ENCODE data around the gene LRP1B.

DNA sequence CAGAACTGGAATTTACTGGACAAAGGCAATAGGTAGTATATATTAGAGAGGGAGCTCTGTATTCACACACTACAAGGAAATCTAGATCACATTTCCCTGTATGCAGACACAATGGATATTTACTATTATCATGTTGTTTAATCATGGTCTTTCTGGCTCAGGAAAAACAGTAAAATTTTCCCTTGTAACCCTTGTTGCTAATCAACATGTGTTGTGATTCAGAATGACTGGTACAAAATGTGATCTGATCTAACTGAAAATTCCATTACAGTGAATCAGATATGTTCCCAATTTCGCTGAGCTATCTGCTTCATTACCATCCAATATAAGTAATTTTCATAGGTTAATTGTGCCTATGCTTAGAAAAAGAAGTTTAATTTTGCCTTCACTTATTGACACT, 1109.7 kb downstream of the LRP1B start:
- TF ChIP-seq, protein P1, sequence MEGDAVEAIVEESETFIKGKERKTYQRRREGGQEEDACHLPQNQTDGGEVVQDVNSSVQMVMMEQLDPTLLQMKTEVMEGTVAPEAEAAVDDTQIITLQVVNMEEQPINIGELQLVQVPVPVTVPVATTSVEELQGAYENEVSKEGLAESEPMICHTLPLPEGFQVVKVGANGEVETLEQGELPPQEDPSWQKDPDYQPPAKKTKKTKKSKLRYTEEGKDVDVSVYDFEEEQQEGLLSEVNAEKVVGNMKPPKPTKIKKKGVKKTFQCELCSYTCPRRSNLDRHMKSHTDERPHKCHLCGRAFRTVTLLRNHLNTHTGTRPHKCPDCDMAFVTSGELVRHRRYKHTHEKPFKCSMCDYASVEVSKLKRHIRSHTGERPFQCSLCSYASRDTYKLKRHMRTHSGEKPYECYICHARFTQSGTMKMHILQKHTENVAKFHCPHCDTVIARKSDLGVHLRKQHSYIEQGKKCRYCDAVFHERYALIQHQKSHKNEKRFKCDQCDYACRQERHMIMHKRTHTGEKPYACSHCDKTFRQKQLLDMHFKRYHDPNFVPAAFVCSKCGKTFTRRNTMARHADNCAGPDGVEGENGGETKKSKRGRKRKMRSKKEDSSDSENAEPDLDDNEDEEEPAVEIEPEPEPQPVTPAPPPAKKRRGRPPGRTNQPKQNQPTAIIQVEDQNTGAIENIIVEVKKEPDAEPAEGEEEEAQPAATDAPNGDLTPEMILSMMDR (IDR thresholded peaks at IDR 0.05; ENCODE audit: control extremely low read depth in 1 of 3, insufficient read depth in 1 of 3, low read depth in 1 of 3, low read length in 3 of 3), result no peak
- TF ChIP-seq, protein P2, sequence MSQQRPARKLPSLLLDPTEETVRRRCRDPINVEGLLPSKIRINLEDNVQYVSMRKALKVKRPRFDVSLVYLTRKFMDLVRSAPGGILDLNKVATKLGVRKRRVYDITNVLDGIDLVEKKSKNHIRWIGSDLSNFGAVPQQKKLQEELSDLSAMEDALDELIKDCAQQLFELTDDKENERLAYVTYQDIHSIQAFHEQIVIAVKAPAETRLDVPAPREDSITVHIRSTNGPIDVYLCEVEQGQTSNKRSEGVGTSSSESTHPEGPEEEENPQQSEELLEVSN (IDR thresholded peaks at IDR 0.05), result no peak
- no peak for TF ChIP-seq YY1 (IDR thresholded peaks at IDR 0.05; ENCODE audit: low read depth, low read length)
- no peak for TF ChIP-seq CBX8 (IDR thresholded peaks at IDR 0.05; ENCODE audit: borderline replicate concordance, low read depth, low read length)
- TF ChIP-seq EZH2 (IDR thresholded peaks at IDR 0.05; ENCODE audit: low read depth, low read length, severe bottlenecking), result no peak
- TF ChIP-seq POLR2AphosphoS5 (IDR thresholded peaks at IDR 0.05; ENCODE audit: low read depth, low read length), result no peak

Measured in H1 (cell line).